HG03025 (cell line): ENCODE measurements around the gene RPL9.
"Not testable (repeated sequence)": the region's sequence is repeated elsewhere in the genome, so short reads cannot be mapped to it uniquely, and the experiment has no call there.

Experiments
- ATAC-seq: cut with Tn5 transposase; IDR thresholded peaks from one replicate; pipeline ENCODE4 v1.9.1; 2021; ENCODE audit warnings: mild to moderate bottlenecking, moderate library complexity; ENCODE audit not compliant: unreplicated experiment, low FRiP score

RPL9 gene

GRCh38 chr4:39427520-39428114 is 31.1 kb downstream of the RPL9 start:
- ATAC-seq = no peak

GRCh38 chr4:39426728-39427127 is 32.0 kb downstream of the RPL9 start:
- no peak for ATAC-seq

GRCh38 chr4:39425297-39425696 is 33.4 kb downstream of the RPL9 start:
- ATAC-seq = not testable (repeated sequence)

GRCh38 chr4:39422247-39422646 is 36.5 kb downstream of the RPL9 start:
- no peak for ATAC-seq

- no peak for ATAC-seq
These were observed 42.9 kb downstream of the RPL9 start for GRCh38 chr4:39415678-39416283.

- ATAC-seq = not testable (repeated sequence)
These were observed 47.2 kb downstream of the RPL9 start for GRCh38 chr4:39411561-39411960.

- ATAC-seq = no peak
These were observed 48.3 kb downstream of the RPL9 start for GRCh38 chr4:39410415-39410814.

- no peak for ATAC-seq
These were observed 51.2 kb downstream of the RPL9 start for GRCh38 chr4:39407584-39407885.

- no peak for ATAC-seq
These were observed 51.7 kb downstream of the RPL9 start, which contains the start of gene KLB for GRCh38 chr4:39406763-39407583. KLB (plus strand) TSS chr4:39406930; CDS start chr4:39406950, 20 bp downstream.
